Measurements from ENCODE around the gene CCDC152.

- TF ChIP-seq CTCF (IDR thresholded peaks at IDR 0.05 in 2 of 3, conservative IDR thresholded peaks at IDR 0.05 in 1 of 3; ENCODE audit: borderline replicate concordance in 1 of 3, insufficient read depth in 1 of 3, low read depth in 2 of 3, low read length in 2 of 3) (no peak), TCF7L2 (IDR thresholded peaks at IDR 0.05; ENCODE audit: borderline replicate concordance, extremely low read depth, insufficient read depth, insufficient read length) (no peak), POLR2A (IDR thresholded peaks at IDR 0.05; ENCODE audit: borderline replicate concordance, extremely low read depth, insufficient read depth, insufficient read length) (no peak), MAX (IDR thresholded peaks at IDR 0.05) (no peak), REST (IDR thresholded peaks at IDR 0.05; ENCODE audit: low read depth) (no peak), EZH2 (IDR thresholded peaks at IDR 0.05) (no peak), ZFX (IDR thresholded peaks at IDR 0.05) (no peak), ZNF274 (IDR thresholded peaks at IDR 0.05; ENCODE audit: low read depth, low read length) (no peak), JUND (IDR thresholded peaks at IDR 0.05) (no peak), RAD21 (IDR thresholded peaks at IDR 0.05; ENCODE audit: low read depth) (no peak), SIN3A (IDR thresholded peaks at IDR 0.05; ENCODE audit: low read depth) (no peak), SP1 (IDR thresholded peaks at IDR 0.05; ENCODE audit: low read depth) (no peak), EZH2phosphoT487 (IDR thresholded peaks at IDR 0.05; ENCODE audit: borderline replicate concordance) (no peak)
Observed at GRCh38 chr5:42791151-42791550, 34.5 kb downstream of the CCDC152 start.
